Tongue (tissue), 2 donors: Measurements from ENCODE around the gene F13B. TPM values are rescaled to one million over a fixed set of nuclear protein-coding genes. Genes with fewer than 3 reads are reported as not detected.
"Not testable (repeated sequence)": the region's sequence is repeated elsewhere in the genome, so short reads cannot be mapped to it uniquely, and the experiment has no call there.

Source experiments
- DNase-seq: peaks from one replicate; pipeline ENCODE4 v3.0.0-alpha.2; 2015
- total RNA-seq: library from RNA; depleted of rRNA; stranded (reverse); fragments of >200 nt; gene quantifications from one replicate; pipeline ENCODE4 v1.2.3, GENCODE V29; 2014

The F13B gene, protein sequence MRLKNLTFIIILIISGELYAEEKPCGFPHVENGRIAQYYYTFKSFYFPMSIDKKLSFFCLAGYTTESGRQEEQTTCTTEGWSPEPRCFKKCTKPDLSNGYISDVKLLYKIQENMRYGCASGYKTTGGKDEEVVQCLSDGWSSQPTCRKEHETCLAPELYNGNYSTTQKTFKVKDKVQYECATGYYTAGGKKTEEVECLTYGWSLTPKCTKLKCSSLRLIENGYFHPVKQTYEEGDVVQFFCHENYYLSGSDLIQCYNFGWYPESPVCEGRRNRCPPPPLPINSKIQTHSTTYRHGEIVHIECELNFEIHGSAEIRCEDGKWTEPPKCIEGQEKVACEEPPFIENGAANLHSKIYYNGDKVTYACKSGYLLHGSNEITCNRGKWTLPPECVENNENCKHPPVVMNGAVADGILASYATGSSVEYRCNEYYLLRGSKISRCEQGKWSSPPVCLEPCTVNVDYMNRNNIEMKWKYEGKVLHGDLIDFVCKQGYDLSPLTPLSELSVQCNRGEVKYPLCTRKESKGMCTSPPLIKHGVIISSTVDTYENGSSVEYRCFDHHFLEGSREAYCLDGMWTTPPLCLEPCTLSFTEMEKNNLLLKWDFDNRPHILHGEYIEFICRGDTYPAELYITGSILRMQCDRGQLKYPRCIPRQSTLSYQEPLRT
- total RNA-seq = not detected

DNA sequence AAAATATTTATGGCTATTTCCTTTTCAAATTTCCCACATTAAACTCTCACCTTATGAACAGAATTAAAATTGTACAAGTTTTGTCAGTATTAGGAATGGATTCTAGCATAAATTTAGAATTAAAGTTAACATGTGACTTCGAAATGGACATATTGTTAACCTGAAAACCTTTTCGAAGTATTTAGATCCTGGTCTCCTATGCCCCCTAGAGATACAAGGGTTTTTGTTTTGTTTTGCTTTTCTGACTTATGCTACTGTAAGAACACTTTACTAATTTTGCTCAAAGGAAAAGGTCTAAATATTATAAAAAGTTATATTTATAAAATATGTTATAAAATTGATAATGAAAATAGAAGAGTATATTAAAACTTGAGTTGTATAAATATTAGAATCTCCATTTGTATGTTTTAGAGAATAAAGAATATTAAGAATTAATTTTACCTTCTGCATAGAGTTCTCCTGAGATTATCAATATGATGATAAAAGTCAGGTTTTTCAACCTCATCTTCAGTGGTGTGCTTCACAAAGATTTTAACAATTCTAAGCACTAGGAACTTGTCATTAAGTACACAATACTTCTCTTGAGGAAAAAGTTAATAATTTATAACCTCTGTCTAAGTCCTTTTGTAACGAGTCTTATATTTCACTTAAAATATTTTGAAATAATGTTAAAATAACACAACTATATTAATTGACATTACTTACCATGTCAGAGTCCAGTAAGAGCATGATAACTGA lies at the start of gene F13B:
Gene F13B (minus strand): TSS at position 542 of the 738 bp plus-strand sequence. CDS start 37 bp downstream, at position 505.
- DNase-seq = no peak

DNA sequence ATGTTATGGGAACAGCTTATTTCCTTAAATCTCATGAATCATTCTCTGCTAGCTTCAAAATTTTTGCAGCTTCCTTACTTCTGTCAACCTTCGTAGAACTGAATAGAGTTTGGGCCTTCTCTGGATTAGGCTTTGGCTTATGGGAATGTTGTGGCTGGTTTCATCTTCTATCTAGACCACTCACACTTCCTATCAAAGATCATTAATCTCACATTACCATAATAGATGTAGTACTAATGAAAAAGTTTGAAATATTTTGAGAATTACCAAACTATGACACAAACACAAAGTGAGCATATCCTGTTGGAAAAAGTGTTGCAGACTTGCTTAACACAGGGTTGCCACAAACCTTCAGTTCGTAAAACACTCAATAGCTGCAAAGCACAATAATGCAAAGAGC lies 49.1 kb upstream of the F13B start:
- no peak for DNase-seq

DNA sequence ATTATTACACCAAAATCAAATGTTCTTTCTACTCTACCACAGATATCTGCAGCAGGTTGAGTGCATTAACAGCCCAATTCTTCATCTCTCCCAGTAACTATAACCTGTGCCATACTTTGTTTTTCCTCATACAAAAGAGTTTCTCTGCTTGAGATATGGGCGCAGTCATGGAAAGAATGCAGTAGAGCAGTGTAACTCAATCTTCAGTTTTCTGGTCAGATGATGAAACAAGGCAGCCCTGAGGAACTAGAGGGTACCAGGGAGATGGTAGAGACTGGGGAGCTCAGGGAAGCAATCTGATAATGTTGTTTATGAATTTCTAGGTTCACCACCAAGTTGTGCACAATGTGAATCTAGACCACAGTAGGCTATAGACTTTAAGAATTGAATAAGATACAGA lies 39.8 kb upstream of the F13B start:
- no peak for DNase-seq

DNA sequence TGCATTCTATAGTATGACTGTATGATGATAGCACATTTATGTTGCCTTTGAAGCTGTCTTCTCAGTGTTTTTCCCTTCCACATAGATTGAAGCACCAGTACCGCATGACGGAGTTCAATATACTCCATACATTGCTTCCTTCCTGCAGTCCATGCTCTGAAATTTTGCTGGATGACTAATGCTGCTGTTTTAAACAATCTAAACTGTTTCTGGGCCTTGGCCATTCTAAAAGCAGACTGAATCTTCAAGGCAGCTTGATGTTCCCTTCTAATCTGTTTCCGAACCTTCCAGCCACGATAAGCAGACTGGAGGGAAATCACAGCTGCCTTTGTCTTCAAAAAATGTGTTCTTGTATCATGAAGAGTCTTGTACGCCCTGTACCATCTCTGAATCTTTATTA lies 36.2 kb upstream of the F13B start:
- DNase-seq = no peak

DNA sequence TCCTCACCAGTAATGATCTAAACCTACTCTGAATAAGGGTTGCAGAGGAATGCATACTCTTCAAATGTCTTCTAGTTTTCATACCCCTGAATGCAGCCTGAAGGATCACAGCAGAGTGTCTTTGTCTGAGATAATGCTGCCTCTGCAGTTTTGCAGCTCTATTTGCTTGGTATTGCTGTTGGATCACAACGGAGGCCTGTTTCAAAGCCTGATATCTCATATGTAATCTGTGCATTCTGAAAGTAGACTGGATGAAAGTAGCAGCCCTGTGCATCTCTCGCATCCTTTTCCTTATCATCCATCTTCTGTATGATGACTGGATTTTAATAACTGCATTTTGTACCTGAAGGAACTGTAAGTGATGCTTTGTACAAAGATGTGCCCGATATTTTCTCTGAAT lies 34.9 kb upstream of the F13B start:
- no peak for DNase-seq

DNA sequence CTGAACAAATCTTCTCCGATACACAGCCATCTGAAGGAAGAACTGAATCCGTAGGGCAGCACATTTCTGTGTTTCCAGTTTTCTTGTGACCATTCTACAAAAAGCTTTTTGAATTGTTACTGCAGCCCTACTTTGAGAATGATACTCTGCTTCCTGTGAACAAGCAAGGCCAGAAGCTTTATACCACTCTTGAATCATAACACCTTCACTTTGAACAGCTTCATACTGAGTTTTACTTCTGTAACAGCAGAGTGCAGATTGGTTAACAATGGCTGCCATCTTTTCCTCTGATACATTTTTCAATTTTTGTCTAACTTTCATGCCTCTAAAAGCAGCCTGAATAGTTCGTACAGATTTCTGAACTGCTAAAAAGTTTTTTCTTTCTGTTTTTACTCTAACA lies 33.6 kb upstream of the F13B start:
- DNase-seq = no peak

DNA sequence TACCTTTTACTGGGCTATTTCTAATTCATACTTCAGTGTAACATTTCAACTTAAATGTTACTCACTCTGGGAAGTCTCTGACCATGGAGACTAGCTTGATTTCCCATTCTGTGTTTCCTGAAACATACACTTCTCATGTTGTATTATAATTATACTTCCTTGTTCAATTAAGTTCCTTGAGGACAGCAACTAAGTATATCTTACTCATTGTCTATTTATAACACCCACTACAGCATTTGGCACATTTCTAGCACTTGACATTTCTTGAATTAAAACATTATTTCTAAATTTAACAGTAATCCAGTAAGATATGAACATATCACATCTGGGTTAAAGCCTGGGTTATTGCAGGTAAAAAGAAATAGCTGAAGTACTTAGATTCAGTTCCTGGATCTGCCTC lies 32.4 kb upstream of the F13B start:
- DNase-seq = no peak

DNA sequence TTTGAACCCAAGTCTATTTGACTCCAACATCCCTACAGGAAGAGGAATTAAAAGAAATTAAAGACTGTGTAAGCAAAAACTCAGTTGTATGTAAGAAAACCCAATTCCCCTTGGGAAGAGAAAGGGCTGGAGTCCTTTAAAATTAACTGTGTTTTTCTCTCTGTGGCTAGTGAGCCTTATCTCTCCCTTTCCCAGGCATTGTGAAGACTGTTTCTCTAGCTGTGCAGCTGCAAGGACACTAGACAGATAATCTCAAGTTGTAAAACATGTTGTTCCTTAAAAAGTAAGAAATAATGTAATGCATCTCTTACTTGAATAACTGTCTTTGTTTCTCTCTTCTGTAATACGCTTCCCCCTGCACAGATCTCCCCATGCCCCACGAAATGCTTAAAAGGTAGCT lies 29.9 kb upstream of the F13B start:
- not testable (repeated sequence) for DNase-seq

DNA sequence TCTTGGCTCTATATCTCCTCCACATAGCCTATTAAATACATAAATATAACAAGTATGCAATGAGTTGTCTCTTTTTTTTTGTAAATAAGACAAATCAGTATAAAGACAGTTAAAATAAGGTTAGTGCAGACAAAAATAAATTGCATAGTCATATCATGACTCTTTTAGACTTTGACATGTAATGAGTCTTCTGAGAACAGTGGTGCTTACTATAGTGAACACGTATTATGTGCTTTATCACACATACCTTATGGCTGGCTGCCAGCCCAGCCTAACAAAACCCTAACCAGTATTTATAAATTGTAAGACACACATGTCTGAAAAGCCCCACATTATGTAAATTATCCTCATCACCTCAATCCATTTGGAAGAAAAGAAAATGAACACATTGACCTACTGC lies 29.1 kb upstream of the F13B start:
- DNase-seq = no peak

DNA sequence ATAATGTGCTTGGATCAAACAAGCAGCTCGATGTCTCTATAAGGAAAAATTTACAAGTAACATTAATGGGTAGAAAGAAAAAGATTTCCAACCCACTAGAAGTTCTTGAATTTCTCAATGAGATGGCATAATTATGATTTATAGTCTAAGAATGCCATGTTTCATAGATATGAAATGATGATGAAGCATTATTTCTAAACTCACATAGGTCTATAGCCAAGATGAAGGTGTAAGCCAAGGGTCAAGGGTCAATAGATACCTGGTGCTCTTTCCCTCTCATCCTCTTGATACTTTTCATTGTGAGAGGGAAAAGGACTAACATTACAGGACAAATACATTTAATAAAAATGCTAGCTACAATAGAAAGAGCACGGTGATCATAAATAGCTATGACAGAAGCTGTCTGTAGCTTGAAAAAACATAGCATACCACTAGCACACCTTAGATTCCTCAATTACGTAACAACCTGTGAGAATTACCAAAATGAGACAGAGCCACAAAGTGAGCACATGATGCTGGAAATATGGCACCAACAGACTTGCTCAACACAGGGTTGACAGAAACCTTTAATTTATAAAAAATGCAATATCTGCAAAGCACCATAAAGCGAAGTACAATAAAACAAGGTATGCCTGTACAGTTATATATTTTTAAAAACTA lies 26.3 kb upstream of the F13B start:
- no peak for DNase-seq

DNA sequence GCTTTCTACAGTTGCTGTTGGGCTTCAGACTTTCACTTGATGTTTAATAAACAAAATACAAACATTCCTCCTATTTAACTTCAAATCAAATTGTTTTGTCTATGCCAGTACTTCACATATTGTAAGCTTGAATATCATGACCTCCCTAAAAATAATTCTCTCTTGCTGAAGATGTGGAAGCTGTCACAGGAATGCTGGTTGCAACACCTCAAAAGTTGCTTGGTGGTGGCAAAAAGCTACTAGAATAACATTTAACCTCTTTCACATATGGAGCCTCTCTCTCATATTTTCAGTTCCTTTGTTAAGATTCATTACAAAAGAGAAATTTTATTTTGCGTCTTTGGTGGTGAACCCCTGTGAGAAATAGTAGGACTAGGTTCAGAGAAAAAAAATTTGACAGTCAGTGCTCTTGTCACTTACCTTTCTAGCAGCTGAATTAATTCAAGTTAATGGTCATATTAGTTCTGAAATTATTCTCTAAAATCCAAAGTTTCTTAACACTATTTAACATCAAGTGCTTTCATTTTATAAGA lies 25.5 kb upstream of the F13B start:
- DNase-seq = no peak

DNA sequence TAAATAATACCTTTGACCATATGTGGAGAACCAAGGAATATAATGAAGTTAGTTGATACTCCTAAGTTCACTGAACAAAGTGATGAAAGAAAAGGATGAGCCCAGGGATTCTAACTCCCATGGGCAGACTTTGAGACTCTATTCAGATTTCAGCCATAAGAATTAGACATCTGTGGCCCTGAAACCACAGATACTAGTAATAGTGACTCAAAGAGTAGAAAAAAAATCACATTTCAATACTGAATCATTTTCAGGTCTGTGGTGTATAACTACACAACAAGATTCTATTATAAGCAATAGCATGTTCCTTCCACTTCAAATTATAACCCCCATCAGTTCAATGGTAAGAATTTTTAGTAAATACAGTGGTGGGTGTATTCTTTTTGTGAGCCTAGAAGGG lies 16.4 kb upstream of the F13B start:
- no peak for DNase-seq

DNA sequence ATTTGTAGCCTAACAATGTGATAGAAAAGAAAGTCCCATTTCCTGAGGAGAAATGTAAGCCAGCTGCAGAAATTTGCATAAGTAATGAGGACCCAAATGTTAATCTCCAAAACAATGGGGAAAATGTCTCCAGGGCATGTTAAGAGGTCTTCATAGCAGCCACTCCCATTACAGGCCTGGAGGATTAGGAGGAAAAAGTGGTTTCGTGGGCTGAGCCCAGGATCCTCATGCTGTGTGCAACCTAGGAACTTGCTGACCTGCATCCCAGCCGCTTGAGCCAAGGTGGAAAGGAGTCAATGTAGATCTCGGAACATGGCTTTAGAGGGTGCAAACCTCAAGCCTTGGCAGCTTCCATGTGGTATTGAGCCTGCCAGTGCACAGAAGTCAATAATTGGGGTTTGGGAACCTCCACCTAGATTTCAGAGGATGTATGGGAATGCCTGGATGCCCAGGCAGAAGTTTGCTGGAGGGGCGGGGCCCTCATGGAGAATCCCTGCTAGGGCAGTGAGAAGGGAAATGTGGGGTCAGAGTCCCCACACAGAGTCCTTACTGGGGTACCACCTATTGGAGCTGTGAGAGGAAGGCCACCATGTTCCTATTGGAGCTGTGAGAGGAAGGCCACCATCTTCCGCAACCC lies 14.2 kb upstream of the F13B start:
- no peak for DNase-seq

DNA sequence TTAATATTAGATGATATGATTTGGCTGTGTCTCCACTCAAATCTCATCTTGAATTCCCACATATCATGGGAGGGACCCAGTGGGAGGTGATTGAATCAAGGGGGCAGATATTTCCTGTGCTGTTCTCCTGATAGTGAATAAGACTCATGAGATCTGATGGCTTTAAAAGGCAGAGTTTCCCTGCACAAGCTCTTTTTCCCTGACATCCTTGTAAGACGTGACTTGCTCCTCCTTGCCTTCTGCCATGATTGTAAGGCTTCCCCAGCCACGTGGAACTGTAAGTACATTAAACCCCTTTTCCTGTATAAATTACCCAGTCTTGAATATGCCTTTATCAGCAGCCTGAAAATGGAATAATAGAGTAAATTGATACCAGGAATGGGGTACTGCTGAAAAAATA lies 13.3 kb upstream of the F13B start:
- DNase-seq = no peak

DNA sequence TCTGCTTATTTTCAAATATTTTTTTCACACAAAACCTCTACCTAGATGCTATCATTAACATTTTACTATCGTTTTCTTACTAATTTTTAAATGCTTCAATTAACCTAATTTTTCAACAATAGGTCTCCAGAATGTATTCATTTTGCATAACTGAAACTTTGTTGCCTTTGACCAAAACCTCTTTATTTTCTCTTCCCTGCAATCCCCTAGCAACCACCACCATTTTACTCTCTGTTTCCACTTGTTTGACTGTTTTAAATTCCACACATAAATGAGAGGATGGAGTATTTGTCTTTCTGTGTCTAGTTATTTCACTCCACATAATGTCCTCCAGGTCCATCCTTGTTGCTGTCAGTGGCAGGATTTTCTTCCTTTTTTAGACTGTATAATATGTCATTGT lies 9.5 kb upstream of the F13B start:
- no peak for DNase-seq

DNA sequence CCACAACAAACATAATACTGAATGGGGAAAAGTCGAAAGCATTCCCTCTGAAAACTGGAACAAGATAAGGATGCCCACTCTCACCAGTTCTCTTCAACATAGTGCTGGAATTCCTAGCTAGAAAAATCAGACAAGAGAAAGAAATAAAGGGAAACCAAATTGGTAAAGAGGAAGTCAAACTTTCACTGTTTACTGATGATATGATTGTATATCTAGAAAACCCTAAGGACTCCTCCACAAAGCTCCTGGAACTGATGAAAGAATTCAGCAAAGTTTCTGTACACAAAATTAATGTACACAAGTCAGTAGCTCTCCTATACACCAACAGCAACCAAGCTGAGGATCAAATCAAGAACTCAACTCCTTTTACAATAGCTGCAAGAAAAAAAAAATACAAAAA lies 6.9 kb upstream of the F13B start:
- DNase-seq = no peak

DNA sequence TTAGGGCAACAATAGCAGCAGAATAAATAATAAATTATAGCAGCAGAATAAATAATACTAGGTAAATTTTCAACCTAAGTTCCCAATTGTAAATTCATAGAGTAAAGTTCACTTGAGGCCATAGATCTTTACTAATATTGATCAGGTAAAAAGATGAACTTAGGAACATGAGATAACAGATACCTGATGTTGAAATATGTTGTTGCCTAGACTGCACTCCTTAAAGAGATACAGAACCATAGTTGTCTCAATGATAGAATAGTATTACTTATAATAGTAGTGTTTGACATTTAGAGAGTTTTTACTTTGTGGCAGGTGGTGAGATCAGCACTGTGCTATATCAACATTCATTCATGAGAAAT lies 378 bp upstream of the F13B start:
- DNase-seq = no peak

DNA sequence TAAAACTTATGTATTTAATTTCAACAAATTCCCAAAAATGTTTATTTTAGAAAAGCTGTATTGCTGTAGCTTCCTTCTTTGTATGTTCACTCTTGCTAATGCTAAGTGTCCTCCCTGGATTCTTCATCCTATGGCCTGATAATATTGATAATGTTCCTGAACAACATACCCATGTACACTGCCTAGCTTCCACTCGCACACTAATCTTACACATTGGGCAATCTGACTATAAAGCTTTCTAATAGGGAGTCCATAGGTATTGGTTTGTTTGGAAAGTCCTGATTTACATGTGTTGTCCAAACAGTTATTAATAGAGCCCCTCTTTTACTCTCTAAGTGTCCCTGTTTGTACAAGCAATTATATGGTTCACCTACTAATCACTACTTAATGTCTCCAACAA lies 783 bp downstream of the F13B start:
- DNase-seq = no peak

DNA sequence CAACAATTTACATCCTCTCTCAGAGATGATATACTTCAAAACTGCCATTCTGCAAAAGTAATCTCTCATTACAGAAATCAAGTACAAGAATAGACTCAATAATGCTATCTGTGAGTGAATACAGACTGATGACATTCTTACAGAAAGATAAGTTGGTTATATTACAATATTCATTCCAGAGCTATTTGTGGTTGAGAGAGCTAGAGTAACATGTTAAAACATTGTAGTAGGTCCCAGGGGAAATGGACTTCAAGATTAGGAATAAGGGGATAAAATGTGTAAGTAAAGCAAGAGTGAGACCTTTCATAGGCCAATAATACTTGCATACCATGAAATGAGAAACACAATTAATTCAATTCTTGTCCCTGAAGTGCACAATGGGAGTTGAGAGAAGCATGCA lies 1.5 kb downstream of the F13B start:
- no peak for DNase-seq

DNA sequence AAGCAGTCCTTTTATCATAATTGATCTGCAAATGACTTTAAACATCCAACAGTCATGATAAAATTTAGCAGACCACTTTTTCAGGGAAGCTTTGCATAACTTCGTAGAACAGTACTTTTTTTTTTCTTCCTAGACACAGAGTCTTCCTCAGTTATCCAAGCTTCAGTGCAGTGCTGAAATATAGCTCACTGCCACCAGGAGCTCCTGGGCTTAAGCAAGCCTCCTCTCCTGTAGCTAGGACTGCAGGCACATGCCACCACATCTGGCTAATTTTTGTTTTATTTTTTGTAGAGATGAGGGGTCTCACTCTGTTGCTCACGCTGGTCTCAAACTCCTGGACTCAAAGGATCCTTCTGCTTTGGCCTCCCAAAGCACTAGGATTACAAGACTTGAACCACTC lies 3.8 kb downstream of the F13B start:
- DNase-seq = no peak

DNA sequence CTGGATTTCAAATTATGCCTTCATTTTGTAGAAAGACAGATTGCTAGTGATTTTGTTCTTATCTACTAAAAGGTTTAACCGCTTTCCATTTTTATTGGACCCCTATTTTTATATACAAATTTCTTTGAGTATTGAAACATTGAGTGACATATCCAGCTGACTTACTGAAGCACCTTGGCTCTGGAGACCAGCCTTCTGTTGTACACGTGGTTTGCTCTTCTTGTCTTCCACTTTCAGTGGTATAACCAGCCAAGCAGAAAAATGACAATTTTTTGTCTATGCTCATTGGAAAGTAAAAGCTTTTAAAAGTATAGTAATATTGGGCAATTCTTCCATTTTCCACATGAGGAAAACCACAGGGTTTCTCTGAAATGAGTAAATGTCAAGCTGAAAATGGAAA lies 4.4 kb downstream of the F13B start:
- no peak for DNase-seq

DNA sequence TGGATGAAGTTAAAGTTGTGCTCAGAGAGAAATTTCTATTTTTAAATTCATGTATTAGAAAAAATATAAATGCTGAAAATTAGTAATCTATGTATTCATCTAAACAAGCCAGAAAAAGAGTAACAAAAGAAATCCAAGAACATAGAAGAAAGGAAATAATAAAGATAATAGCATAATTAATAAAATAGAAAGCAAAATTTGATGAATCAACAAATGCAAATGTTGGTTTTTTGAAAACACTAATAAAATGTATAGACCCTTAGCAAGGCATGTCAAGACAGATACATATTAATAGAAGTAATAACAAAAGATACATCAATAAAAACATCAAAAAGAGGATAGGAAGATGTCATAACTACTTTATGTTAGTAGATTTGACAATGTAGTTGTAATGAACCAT lies 18.0 kb downstream of the F13B start:
- no peak for DNase-seq
